Fibroblast of the conjunctiva (primary cell): Measurements from ENCODE around the gene CLEC20A.
"Not testable (repeated sequence)": the region's sequence is repeated elsewhere in the genome, so short reads cannot be mapped to it uniquely, and the experiment has no call there.

ENCODE experiments used
- DNase-seq: peaks from one replicate; pipeline ENCODE4 v3.0.0-alpha.2; 2010; ENCODE audit warnings: low read depth

CLEC20A gene

DNA sequence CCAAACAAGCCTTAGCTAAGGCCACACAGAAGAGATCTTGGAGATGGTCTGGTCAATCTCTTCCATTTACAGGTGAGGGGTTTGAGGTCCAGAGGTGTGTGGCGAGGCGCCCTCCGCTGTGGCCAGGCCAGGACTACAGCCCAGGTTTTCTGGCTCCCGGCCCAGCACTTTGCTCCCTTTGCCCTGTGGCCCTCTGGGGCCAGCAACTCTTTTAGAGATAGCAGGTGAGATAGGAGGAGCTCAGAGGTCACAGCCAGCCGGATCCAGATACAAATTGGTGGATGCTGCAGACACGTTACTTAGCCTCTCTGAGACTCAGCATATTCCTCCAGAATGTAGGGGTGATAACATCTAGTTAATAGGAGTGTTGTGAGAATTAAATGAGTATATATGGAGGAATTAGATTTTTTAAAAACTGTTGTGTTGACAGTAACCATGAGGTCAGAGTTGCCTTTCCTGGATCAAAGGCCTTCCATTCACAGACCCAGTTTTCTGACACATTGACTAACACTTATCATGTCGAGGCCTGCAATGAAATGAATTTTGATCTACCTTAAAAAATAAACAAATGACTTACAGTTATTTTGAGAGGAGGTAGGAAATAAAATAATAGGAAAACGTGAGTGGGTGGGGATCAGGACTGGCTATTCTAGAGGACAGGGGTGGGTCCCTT lies 32.7 kb upstream of the CLEC20A start:
- no peak for DNase-seq

DNA sequence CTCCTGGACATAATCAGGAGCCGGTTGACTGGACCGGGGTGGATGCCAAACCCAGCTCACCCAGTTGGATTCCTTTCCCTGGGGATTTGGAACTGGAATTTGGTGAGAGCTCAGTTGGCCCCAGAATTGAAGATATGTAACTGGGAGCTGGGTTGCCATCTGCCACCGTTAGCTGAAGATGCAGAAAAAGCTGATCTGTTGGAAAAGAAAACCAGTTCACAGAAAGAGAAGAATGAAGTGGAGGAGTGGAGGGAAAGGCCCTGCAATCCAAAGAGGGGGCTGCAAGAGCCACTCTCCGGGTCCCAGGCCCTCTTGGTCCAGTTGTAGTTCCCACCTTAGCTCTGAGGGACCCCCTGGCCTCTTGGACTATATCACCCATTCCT lies 32.2 kb upstream of the CLEC20A start:
- DNase-seq = no peak

DNA sequence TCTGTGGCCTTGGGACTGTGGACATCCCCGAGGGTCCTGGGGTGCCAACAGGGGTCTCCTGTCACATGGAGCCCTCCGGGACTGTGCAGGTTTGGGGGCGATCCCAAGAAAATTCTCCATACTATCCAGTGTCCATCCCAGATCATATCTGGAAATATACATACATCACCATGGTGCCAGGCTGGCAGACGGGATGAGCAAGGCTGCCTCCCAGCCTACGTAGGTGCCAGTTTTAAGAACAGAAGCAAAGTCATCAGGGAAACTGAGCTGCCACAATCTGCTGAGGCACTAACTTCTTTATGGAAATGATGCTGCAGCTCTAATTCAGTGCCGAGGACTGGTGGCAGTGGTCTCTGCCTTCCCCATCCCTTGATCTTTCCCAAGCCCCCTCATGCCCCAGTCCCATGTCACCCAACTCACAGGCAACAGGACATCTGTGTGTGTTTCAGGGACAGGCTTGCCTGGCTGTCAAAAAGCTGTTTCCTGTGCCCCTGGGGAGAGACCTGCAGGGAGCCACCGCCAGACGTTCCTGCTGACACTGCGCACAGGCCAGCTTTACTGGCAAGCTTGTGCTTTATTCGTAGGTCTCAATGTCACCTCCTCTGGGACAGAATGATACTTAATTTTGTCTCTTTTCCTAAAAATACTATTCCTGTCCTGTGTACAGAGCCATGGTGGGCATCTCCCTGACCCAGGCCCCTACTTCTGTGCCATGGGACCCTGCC lies 31.6 kb upstream of the CLEC20A start:
- DNase-seq = no peak

DNA sequence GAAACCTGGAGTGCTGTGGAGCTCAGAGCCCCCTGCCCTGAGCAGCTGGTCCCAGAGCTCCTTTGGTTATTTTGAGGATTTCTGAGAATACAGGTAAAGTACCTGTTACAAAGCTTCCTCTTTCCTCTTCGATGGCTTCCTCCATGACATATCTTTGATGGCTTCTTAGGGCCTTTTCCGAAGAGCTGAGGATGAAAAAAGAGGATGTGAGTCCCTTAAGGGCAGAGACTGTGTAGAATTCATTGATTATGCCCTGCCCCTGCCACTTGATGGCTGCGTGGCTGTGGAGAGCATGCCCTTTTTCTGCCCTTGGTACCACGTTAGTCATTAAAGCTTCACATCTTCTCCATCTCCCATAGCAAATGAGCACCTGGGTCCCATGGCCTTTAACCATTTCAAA lies 30.4 kb upstream of the CLEC20A start:
- DNase-seq = no peak

DNA sequence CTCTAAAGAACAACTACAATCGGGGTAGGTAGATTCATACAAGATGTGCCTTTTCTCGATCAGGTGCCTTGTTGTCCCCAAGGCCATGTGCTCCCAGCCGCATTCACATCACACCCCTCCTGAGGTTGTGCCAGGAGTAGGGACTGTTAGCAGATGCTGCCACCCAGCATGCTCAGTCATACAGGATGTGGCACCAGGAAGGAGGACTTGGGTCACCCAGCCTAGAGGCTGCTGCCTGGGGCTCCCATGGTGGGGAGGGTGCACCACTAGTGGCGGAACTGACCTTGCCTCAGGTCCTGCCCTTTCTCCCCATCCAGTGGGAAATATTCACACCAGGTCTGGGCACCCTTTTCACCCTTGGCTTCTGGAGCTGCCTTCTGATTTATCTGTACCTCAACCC lies 24.5 kb upstream of the CLEC20A start:
- no peak for DNase-seq

DNA sequence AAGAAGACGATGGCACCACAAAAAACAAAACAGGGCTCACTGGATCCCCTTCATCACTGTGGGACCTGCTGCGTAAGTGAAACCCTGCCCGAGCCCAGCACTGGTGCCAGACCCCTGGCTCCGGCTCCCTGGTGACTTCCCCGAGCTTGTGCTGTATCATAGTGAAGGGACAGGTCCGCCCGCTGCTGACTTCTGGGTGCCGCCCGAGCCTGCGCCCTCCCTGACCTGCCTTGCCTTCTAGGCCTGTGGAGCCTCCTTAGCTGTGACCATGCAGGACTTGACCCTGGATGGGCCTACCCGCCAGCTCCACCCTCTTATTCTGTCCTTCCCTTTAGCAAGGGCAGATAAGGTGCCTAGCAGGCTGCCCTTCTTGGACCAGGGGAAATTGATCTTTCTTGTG lies 24.0 kb upstream of the CLEC20A start:
- DNase-seq = no peak

DNA sequence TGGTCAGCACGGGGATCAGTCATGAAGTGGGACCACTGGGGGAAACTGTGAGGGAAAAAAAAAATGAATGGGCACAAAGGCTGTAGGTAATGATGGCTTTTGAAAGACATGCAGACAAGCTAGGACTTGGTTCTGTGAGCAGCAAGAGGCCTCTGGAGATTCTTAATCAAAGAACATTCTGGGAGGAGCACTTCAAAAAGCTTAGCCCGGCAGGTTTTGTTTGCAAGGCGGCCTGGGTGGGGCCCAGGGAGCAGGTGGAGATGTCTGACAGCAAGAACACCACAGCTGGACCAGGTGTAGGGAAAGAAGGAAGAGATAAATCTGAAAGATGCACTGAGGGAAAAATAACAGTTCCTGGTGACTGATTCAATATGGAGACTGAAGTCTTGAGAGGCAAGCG lies 22.1 kb upstream of the CLEC20A start:
- DNase-seq = no peak

DNA sequence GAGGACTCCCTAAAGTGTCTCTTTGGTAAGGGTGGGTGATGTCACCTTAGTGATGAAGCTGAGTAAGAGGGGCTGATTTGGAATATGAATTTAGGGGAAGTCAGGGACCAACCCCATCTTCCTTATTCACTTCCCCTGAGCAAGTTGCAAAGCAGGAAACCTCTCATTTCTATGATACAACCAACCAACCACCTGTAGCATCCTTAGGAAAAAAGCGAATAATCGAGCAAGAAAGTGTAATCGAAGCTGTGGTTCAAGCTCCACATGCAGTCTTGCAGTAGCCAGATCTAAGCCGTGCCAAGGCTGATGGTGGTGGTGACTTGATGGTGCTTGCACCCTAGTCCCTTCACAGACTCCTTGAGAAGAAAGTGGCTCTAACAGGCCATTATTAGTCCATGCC lies 19.3 kb upstream of the CLEC20A start:
- DNase-seq = no peak

DNA sequence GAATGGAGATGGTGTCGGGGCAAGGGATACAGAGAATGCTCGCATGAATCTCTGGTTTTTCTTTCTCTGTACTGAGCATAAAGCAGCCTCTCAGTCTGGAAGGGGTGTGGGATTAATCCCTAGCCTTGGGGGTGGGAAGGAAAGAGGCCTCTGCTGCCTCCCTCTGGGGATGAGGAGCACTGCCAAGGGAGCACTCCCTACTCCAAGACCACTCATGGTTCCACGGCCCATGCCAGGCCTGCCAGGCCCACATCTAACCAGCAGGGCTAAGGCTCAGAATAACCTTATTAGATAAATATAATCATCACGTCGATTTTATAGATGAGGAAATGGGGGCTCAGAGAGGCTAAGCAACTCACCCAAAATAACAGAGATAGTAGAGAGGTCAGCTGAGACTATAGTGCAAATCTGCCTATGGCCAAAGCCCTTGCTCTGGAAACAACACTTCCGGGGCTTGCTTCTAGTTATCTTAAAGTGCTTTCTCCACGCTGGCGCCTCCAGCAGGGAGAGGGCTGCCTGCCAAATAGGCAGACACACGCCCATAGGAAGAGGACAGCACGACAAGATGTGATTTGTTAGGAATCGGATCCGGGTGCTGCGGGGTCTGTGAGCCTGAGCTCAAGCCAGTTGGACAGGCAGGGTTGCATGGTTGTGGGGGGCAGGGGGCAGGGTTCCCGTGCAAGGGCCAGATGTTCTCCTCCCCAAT lies 16.7 kb upstream of the CLEC20A start:
- no peak for DNase-seq

DNA sequence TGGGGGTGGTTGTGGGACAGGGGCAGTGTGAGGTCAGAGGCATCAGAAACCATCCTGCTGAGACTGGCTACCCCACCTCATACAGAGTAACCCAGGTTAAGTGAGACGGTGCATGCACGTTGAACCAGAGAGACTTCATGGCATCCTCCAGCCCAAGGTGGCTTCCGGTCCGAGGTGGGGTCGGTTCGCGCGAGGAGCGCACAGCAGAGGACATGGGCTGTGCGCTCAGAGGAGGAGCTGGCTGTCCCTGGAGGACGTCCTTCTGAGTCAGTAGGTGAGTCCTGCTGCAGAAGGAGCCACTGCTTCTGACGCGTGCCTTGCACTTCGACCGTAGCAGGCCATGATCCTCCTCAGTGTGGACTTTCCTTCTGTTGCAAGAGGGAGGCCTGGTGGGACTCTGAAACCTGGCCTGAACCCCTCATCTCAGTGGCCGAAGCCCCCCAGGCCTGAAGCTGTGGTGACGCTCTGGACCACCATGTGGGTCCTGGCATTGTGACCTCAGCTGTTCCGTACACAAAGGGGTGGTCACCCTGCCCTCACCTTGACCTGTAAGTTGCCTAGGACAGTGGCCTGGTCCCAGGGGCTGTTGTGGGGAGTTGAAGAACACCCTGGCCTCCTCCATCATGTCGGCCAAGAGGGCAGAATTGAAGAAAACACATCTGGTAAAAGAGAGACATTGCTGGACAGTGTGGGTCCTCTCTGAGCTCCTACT lies 16.0 kb upstream of the CLEC20A start, which contains the start of gene TEX35:
TEX35 (plus strand) TSS at position 544 of the 712 bp plus-strand sequence; CDS start at position 624, 80 bp downstream.
- DNase-seq = no peak

DNA sequence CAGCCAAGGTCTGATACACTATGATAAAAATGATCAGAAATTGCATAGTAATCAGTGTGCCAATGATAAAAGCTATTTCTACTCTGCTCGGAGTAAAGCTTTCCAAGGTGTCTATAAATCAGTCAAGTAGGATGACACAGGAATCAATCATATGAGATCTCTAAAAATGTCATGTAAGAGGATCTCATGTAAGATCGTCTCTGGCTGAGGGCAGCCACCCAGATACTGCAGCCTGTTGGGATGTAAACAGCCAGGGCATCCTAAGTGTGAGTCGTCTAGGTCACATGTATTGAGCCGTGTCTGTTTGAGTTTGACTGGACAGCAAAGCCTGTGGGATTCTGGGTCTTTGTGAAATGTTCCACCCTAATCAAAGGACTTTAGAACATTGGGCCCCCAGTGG lies 13.4 kb upstream of the CLEC20A start:
- no peak for DNase-seq

DNA sequence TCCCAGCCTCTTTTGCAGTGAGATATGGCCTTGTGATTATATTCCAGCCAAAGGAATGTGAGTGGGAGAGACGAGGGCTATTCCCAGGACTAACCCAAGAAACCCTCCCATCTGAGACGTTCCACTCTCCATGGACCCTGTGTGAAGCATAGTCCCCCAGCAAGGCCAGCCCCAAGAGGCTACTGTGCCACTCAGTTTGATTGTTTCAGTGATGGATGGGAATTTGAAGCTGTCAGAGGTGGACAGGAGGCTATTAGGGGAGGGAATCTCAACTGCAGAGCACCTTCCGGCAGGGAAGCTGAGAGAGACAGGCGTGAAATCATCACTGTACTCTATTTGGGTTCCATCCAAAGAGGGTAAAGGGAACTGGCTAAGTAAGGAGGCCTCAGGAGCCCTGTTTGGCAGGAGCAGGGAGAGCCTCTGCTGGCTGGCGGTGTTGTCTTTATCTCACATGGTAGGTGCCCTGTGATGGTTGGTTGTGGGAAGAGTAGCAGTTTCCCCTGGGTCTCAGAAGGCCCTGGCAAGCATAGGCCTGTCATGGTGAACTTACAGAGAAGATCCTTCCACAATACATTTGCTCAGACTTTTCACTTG lies 12.7 kb upstream of the CLEC20A start:
- no peak for DNase-seq

DNA sequence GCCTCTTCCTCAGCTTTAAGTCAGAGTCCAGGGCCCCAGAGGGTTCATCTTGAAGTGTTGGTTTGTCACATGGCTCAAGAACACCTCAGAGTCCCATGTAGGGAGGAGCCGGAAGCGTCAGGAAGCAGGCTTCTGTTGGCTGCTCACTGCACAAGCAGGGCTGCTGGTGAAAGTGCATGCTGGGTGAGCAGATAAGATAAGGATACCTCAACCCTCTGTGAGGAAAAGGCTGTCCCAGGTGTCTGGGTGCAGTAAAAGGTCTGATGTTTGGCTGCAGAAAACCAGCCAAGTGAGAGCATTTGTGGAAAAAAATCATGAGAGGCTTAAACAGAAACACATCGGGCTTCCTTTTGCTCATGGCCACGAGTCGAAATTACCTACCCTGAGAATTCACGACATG lies 9.9 kb upstream of the CLEC20A start:
- no peak for DNase-seq

DNA sequence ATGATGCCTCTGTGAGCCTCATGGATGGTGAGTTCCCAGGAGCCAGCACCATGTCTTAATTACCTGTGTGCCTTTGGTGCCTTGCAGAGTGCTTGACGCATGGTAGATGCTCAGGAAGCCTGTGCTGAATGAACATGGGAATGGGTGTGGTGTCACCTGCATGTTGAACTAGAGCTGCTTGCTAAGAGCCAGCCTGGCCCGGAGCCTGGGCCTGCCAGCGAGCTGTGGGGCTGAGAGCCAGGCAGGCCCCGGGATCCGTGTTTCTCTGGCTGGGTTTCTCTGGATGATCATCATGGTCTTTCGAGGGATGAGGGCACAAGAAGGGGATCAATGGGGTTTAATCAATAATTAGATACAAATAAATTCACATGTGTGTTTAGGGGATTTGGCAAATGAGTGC lies 9.4 kb upstream of the CLEC20A start:
- no peak for DNase-seq

DNA sequence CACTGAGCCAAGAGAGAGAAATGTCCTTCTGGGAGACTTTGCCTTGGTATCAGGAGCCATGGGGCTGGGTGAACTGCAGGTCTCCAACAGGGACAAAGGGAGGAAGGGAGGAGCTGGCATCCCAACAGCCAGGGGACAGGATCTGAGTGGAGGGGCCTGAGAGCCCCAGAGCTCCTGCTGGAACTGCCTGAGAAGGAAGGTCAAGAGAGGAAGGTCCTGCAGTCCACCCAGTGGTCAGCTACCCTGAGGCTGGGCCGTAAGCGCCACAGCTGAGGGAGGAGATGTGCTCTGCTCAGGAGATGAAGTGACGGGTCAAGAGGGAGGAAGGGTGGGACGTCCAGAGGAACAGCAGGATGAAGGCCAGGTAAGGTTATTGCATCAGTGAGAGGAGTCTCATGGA lies 7.5 kb upstream of the CLEC20A start:
- no peak for DNase-seq

DNA sequence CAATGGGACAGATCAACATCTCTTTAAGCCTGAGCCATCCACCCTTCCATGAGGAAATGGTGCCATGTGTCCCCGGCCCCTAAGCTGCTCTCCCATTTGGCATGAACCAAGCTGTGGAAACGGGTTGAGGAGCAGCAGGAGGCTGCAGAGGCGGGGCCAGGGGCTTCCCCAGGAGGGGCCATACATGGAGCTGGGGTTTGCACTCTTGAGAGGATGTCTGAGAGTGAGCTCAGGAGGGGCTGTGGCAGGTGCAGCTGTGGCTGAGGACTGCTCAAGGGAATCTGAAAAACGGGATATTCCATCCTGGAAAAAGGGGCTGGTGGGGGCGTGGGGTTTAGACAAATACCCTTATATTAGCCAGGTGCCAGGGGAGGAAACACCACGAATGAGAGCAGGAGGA lies 7.1 kb upstream of the CLEC20A start:
- DNase-seq = no peak

DNA sequence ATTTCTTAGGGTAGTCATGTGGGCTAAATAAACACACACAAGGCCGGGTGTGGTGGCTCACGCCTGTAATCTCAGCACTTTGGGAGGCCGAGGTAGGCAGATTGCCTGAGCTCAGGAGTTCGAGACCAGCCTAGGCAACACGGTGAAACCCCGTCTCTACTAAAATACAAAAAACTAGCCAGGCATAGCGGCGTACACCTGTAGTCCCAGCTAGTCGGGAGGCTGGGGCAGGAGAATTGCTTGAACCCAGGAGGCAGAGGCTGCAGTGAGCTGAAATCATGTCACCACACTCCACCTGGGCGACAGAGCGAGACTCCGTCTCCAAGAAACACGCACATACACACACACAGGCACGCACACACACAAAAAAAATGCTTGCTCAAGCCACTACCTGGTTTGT lies 6.6 kb upstream of the CLEC20A start:
- DNase-seq = not testable (repeated sequence)

DNA sequence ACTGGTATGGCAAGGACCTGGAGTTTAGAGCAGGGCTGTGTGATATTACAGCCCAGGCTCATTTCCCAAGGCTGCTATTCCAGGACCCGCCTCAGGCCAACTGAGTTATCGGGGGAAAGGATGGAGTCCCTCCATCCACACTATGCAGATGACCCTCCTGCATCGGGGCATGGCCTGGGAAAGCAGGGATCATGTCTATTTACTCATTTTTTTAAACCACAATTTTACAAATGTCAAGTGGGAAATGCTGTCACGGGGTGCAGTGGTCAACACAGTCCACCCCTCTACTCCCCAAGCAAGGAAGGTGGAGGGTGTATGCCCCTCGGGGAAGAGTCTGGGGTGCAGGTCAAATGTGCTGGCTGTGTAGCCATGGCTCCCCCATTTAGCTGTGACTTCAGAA lies 6.1 kb upstream of the CLEC20A start:
- no peak for DNase-seq

DNA sequence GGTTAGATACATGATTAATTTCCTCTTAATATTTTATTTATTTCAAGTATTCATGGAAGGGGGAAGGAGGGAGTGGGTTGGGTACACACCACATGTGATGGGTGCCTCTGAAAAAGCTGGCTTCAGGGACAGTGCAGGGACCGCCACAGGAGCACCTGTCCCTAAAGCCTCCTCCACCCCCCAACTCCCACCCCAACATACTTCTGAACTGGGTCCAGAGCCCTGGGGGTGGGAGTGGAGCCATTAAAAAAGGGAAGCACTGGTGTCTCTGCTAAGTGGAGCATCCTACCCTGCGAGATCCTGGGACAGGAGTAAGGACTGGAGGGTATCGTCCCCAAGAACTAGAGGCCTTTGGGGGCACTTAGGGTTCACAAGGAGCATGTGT lies 5.6 kb upstream of the CLEC20A start:
- DNase-seq = no peak

DNA sequence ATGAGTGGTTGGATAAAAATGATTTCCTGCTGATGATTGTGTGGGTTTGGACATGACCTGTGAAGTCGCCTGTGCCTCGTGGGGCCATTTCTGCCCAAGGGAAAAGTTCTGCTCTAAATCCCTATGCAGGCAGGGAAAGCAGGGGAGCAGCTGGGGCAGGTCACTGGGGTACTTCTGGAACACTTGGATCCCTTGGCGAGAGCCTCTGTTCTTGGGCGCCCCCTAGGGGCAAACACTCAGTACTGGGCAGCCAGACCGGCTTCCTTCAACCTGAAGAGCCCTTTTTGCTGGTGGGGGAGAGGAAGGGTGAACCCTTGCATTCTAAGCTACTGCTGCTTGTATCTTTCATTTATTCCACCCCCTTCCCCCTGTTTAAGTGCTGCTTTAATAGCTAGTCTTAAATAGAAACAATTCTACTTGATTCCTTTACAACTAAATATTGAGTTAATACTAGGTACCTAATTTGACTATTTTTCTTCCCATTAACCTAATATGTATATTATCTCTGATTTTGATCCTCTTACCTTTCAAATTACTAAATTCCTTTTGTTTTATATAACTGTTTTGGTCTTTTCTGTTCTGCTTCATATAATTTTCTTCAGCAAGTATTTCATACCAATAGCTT lies 5.1 kb upstream of the CLEC20A start:
- peak; percentile 27 for DNase-seq

DNA sequence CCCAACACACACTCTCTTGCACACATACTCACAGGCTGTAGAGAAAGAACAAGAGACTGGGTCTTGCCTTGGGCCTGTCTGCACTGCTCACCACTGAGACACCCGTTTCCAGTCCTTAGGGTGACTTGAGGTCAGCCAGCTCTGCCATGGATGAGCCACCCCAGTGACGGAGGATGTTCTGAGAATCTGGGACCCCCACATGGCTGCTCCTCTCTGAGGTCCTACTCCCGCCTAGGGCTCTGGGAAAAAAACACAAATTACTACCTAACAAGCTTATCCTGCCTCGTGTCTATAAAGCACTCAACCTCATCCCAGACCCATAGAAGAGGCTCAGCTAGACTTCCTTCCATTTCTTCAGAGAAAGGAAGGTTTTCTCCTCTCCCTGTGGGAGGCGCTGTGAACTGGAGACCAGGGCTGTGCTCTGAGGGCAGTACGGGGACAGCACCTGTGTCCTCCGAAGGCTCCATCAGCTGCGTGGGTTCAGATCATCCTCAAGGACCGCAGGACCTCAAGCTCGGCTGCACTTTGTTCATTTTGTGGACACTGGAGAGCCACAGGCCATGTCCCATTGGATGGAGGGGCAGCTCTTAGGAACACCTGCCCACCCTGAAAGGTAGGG lies 4.3 kb upstream of the CLEC20A start:
- no peak for DNase-seq
